GM19035 (cell line): ENCODE data around the gene GPR137.
"Not testable (repeated sequence)": the region's sequence is repeated elsewhere in the genome, so short reads cannot be mapped to it uniquely, and the experiment has no call there.

Source experiments
- ATAC-seq: cut with Tn5 transposase; IDR thresholded peaks from one replicate; pipeline ENCODE4 v1.9.1; 2021; ENCODE audit not compliant: unreplicated experiment

The GPR137 gene

GRCh38 chr11:64317325-64317960 is 31.8 kb downstream of the GPR137 start, which contains the start of gene TRMT112:
Gene TRMT112 (minus strand): TSS chr11:64317559. CDS start chr11:64317526, 33 bp downstream.
- ATAC-seq = peak; percentile 66

- ATAC-seq = peak; percentile 80
Observed at GRCh38 chr11:64317961-64318765, 32.5 kb downstream of the GPR137 start, which contains the start of gene PRDX5. Gene PRDX5 (plus strand): TSS chr11:64318121. CDS start chr11:64318216, 95 bp downstream.

GRCh38 chr11:64318766-64319761 is 33.4 kb downstream of the GPR137 start:
- no peak for ATAC-seq

- no peak for ATAC-seq
Observed at GRCh38 chr11:64320556-64320955, 34.9 kb downstream of the GPR137 start.

GRCh38 chr11:64321026-64321425 is 35.4 kb downstream of the GPR137 start:
- no peak for ATAC-seq

- ATAC-seq = no peak
Observed at GRCh38 chr11:64321533-64321932, 35.9 kb downstream of the GPR137 start.

GRCh38 chr11:64322925-64323260 is 37.2 kb downstream of the GPR137 start:
- ATAC-seq = no peak

GRCh38 chr11:64323373-64323772 is 37.7 kb downstream of the GPR137 start:
- no peak for ATAC-seq

GRCh38 chr11:64323984-64324383 is 38.3 kb downstream of the GPR137 start:
- not testable (repeated sequence) for ATAC-seq

- ATAC-seq = no peak
Observed at GRCh38 chr11:64324692-64325469, 39.2 kb downstream of the GPR137 start.

GRCh38 chr11:64327375-64327774 is 41.7 kb downstream of the GPR137 start:
- no peak for ATAC-seq

GRCh38 chr11:64327993-64328392 is 42.3 kb downstream of the GPR137 start:
- no peak for ATAC-seq

- no peak for ATAC-seq
Observed at GRCh38 chr11:64330888-64331287, 45.2 kb downstream of the GPR137 start.

GRCh38 chr11:64331569-64332371 is 46.1 kb downstream of the GPR137 start:
- no peak for ATAC-seq

- ATAC-seq = no peak
Observed at GRCh38 chr11:64333556-64333955, 47.9 kb downstream of the GPR137 start.

- ATAC-seq = peak; percentile 59
Observed at GRCh38 chr11:64334764-64335735, 49.4 kb downstream of the GPR137 start.

GRCh38 chr11:64337538-64338249 is 52.0 kb downstream of the GPR137 start:
- ATAC-seq = no peak

GRCh38 chr11:64338716-64339115 is 53.1 kb downstream of the GPR137 start:
- no peak for ATAC-seq
